GM19351 (cell line): ENCODE data around the gene TAF10.

ENCODE experiments used
- ATAC-seq: cut with Tn5 transposase; IDR thresholded peaks from one replicate; pipeline ENCODE4 v1.9.1; 2021; ENCODE audit warnings: mild to moderate bottlenecking, moderate library complexity; ENCODE audit not compliant: unreplicated experiment

Gene TAF10

DNA sequence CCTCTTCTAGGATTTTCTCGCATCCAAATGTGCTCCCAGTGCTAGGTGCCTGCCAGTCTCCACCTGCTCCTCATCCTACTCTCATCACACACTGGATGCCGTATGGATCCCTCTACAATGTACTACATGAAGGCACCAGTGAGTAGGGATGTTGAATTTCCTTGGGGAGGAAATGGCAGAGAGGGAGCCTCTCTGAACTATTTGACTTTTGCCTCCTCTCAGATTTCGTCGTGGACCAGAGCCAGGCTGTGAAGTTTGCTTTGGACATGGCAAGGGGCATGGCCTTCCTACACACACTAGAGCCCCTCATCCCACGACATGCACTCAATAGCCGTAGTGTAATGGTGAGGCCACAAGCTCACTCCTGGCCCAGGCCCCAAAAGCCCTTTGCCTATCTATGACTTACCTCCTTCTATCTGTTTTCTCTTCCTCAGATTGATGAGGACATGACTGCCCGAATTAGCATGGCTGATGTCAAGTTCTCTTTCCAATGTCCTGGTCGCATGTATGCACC, 2.5 kb downstream of the TAF10 start:
- ATAC-seq, result no peak

GRCh38 chr11:6608726-6609501, 3.1 kb downstream of the TAF10 start:
- no peak for ATAC-seq

DNA sequence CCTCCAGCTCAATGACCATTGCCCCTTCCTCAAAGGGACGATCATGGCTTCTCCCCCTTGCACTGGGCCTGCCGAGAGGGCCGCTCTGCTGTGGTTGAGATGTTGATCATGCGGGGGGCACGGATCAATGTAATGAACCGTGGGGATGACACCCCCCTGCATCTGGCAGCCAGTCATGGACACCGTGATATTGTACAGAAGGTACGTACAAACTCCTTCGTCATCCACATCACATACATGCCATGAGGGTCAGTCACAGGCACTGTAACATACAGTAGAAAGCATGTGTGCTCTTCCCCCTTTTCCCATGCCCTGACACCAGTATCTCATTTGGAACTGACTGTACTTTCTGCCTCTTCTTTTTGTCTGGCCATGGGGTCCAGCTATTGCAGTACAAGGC, 4.0 kb downstream of the TAF10 start:
- ATAC-seq, result no peak

- ATAC-seq, result no peak
Observed at GRCh38 chr11:6607190-6607795, 4.7 kb downstream of the TAF10 start.

GRCh38 chr11:6606471-6607189, 5.4 kb downstream of the TAF10 start:
- peak; percentile 40 for ATAC-seq

DNA sequence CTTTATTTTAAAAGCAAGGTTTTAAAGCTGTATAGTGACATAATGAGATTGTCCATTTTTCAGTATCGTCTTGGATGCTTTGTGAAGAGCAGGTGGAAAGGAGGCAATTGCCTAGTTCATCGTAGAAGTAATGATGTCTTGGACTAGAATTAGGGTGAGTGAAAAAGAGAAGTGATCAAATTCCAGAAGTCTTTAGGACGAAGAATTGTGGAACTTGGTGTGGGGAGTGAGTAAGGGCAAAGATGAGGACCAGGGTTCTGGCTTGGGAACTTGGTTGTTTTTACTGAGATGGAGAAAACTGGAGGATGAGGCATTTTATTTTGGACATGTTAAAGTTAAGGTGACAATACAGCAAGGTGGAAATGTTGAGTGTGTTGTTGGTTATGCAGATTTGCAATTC, 7.2 kb downstream of the TAF10 start:
- ATAC-seq, result no peak

GRCh38 chr11:6604081-6604626, 7.9 kb downstream of the TAF10 start:
- ATAC-seq, result peak; percentile 53

DNA sequence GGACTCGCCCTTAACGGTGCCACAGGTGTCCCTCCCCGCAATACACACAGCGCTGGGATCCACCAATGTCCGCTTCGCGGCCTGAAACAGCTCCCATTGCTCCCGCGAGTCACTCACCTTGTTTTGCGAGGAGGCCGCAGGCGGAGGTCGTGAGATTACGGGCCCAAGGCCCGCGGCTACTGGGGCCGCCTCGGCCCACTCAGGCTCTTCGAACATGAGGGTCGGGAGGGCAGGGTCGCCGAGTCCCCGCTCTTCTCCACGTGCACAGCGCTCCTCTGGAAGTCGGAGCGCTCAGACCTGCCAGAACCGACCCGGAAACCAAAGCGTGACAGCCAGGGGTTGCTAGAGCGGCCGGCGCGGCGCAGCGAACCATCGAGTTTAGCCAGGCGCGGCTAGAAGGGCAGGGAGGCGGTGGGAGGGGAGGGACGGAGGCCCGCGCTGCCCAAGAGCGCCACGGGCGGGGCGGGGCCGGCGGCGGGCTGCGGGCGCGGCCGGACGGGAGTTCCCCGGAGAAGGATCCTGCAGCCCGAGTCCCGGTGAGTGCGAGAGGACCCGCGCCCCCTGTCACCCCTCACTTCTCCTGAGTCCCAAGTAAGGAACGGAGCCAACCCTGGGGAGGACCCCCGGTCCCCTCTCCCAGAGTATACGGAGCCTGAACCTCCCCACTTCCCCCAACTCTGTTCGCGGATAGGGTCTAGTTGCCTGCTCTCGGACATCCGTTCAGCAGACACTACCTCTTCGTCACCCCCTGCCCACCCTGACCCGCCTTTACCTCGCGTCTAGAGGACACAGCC, 8.5 kb downstream of the TAF10 start, which contains the start of the genes ILK and RRP8:
ILK (plus strand) TSS at position 488 of the 794 bp plus-strand sequence. CDS start 498 bp downstream, outside the sequence.
RRP8 (minus strand) TSS at position 330 of the 794 bp plus-strand sequence; CDS start at position 216, 114 bp downstream.
- peak; percentile 70 for ATAC-seq

GRCh38 chr11:6602096-6602940, 9.7 kb downstream of the TAF10 start:
- no peak for ATAC-seq

GRCh38 chr11:6601041-6601461, 11.0 kb downstream of the TAF10 start:
- no peak for ATAC-seq

DNA sequence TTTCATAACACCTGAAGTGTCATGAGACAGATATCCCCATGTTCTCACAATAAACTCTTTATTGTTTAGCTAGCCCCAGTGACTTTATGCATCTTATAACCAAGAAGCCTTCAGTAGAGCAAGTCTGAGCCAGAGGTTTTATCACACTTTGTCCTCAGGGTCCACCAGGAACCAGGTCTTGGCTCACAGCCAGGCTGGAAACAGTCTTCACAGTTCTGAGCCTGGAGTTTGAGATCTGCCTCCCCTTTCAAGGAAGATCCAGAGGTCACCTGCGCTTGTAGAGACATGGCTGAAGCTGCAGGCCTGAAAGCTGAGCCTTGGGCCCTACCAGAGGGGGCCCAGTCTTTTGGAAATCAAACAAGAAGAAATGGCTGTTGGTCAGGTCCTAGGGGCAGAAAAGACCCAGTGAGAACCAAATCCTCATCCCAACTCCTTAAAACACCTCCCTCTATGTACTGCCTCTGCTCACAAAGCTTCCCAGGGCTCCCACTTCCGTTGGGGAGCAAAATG, 12.1 kb downstream of the TAF10 start:
- ATAC-seq, result no peak

DNA sequence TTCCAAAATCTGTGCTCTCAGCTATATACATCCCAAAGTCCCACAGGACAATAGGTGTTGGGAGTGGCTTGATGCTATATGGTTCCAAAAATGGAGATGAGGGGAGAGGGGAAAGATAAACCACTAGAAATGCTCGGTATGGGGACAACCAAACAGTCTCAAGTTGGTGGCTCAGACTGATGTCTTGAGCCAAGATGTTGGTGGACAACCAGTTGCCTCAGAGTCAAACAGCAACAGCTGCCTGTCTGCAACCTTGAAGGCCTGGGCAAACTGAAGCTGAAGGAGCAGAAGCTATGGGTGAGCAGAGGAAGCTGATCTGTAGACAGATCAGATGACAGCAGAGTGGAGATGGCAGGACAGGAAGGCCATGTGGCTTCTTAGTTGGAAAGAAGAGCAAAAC, 12.6 kb downstream of the TAF10 start:
- no peak for ATAC-seq

- ATAC-seq, result no peak
Observed at GRCh38 chr11:6598555-6598954, 13.5 kb downstream of the TAF10 start.

GRCh38 chr11:6596239-6596877, 15.7 kb downstream of the TAF10 start:
- no peak for ATAC-seq

DNA sequence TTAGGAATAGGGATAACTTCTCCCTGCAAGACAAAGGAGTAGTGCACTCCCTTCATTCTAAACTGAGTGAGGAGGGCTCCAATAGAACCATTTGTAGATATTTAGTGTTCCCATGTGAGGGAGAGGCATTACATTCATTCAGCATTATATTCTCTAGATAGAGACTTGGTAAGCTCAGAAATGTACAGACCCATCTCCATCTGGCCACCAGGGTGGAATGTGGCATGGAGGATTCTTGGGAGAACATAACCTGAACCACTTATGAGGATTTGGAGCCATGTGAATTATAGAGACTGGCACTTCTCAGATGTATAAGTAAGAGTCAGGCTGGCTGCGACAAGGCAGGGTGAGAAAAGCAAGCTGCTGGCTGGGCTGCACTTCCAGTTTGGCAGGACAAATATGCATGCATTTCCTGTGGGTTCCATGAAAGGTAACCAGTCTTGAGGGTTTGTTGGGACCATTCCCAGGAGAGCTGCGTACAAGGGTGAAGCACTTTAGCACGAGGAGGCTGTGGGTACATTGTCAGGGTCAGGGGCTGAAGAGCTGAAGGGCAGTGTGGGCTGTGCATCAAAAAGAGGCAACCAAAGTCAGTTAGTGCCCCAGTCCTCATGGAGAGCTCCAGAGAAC, 17.8 kb downstream of the TAF10 start:
- ATAC-seq, result no peak

DNA sequence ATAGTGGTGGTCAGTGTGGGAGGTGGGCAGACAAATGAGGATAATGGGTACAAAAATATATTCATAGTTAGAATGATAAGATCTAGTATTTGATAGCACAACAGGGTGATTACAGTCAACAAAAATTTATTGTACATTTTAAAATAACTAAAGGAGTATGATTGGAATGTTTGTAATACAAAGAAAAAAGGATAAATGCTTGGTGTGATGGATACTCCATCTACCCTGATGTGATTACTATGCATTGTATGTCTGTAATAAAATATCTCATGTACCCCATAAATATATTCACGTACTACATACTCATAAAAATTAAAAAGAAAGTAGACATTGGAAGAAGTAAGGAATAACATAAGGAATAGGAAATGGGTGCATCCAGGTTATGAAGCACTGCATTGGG, 24.0 kb downstream of the TAF10 start:
- ATAC-seq, result no peak

- no peak for ATAC-seq
Observed at GRCh38 chr11:6587360-6587953, 24.6 kb downstream of the TAF10 start.
